ENCODE measurements around the gene THAP4. TPM values are rescaled to one million over a fixed set of nuclear protein-coding genes. Genes with fewer than 3 reads are reported as not detected.
"Not testable (repeated sequence)": the region's sequence is repeated elsewhere in the genome, so short reads cannot be mapped to it uniquely, and the experiment has no call there.

The THAP4 gene
- total RNA-seq, 1 donor from 2014 or later = 39.1 TPM

- no peak for DNase-seq (ENCODE audit: low read depth in 2 of 2)
Measured at GRCh38 chr2:241665731-241666440, 28.9 kb upstream of the THAP4 start.

- not testable (repeated sequence) for DNase-seq (ENCODE audit: low read depth in 2 of 2)
Measured at GRCh38 chr2:241662731-241663130, 25.8 kb upstream of the THAP4 start.

GRCh38 chr2:241660593-241661213 is 23.7 kb upstream of the THAP4 start:
- no peak for DNase-seq (ENCODE audit: low read depth in 2 of 2)

- peak; percentile 82 to 84 for DNase-seq (ENCODE audit: low read depth in 2 of 2)
Measured at GRCh38 chr2:241659150-241659739, 22.3 kb upstream of the THAP4 start.

GRCh38 chr2:241658296-241658695 is 21.3 kb upstream of the THAP4 start:
- DNase-seq (ENCODE audit: low read depth in 2 of 2) = no peak

GRCh38 chr2:241657786-241658254 is 20.9 kb upstream of the THAP4 start:
- DNase-seq (ENCODE audit: low read depth in 2 of 2) = no peak

GRCh38 chr2:241656190-241656741 is 19.3 kb upstream of the THAP4 start:
- DNase-seq (ENCODE audit: low read depth in 2 of 2) = no peak

GRCh38 chr2:241655516-241656189 is 18.7 kb upstream of the THAP4 start:
- no peak for DNase-seq (ENCODE audit: low read depth in 2 of 2)

GRCh38 chr2:241654551-241654950 is 17.6 kb upstream of the THAP4 start:
- DNase-seq (ENCODE audit: low read depth in 2 of 2) = no peak

GRCh38 chr2:241653210-241653750 is 16.3 kb upstream of the THAP4 start:
- no peak for DNase-seq (ENCODE audit: low read depth in 2 of 2)

GRCh38 chr2:241652722-241653121 is 15.8 kb upstream of the THAP4 start:
- no peak for DNase-seq (ENCODE audit: low read depth in 2 of 2)

- DNase-seq (ENCODE audit: low read depth in 2 of 2) = no peak
Measured at GRCh38 chr2:241652142-241652541, 15.2 kb upstream of the THAP4 start.

GRCh38 chr2:241649927-241650326 is 13.0 kb upstream of the THAP4 start:
- DNase-seq (ENCODE audit: low read depth in 2 of 2) = no peak

- DNase-seq (ENCODE audit: low read depth in 2 of 2) = no peak
Measured at GRCh38 chr2:241649404-241649803, 12.4 kb upstream of the THAP4 start.

GRCh38 chr2:241648453-241648852 is 11.5 kb upstream of the THAP4 start:
- DNase-seq (ENCODE audit: low read depth in 2 of 2) = no peak

GRCh38 chr2:241645915-241646645 is 9.1 kb upstream of the THAP4 start:
- DNase-seq (ENCODE audit: low read depth in 2 of 2) = no peak

GRCh38 chr2:241645056-241645914 is 8.3 kb upstream of the THAP4 start:
- no peak for DNase-seq (ENCODE audit: low read depth in 2 of 2)

GRCh38 chr2:241641631-241642030 is 4.7 kb upstream of the THAP4 start:
- DNase-seq (ENCODE audit: low read depth in 2 of 2) = no peak

- no peak for DNase-seq (ENCODE audit: low read depth in 2 of 2)
Measured at GRCh38 chr2:241640165-241640795, 3.3 kb upstream of the THAP4 start.

All from lung microvascular endothelial cell (primary cell).